ENCODE measurements around the gene FAM53A. TPM values are rescaled to one million over a fixed set of nuclear protein-coding genes. Genes with fewer than 3 reads are reported as not detected.

Gene FAM53A, protein sequence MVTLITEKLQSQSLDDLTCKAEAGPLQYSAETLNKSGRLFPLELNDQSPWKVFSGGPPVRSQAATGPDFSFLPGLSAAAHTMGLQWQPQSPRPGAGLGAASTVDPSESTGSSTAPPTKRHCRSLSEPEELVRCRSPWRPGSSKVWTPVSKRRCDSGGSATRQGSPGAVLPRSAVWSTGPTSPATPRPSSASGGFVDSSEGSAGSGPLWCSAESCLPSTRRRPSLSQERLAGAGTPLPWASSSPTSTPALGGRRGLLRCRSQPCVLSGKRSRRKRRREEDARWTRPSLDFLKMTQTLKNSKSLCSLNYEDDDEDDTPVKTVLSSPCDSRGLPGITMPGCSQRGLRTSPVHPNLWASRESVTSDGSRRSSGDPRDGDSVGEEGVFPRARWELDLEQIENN
- total RNA-seq = 0.57 and 3.6 TPM in 2 replicates

DNA sequence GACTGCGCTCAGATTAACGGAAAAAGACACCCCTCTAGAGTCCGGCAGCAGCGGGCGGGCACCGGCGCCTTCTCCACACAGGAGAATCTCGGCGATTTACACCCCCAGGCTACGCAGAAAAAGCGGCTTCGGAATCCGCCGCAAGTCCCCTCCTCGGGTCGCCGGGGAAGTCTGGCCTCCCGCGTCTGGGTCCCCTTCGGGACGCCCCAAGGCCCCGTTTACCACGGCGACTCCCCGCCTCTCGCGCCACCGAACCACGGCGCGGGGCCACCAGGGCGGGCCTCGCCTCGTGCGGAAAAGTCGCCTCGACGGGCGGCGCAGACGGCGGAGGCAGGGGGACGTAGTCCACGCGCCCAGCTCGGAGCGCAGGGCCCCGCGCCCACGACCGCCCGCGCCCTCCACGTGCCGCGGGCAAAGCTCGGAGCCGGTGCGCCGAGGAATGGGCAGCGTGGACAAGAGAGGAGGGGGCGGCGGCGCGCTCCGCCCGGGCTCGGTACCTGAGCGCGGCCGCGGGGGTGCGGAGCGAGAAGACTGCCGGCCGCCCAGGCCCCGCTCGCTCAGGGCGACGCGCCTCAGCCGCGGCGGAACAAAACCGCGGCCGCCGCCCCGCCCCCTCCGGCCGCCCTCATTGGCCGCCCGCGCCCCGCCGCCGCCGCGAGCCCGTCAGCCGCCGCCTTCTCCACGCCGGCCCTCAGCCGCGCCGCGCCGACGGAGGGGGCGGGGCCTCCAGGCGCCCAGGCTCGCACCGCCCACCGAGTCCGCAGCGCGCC lies at the start of gene FAM53A:
Gene FAM53A, minus strand, starts transcription at position 578 of the 770 bp plus-strand sequence. CDS start 15,572 bp downstream, outside the sequence.

DNA sequence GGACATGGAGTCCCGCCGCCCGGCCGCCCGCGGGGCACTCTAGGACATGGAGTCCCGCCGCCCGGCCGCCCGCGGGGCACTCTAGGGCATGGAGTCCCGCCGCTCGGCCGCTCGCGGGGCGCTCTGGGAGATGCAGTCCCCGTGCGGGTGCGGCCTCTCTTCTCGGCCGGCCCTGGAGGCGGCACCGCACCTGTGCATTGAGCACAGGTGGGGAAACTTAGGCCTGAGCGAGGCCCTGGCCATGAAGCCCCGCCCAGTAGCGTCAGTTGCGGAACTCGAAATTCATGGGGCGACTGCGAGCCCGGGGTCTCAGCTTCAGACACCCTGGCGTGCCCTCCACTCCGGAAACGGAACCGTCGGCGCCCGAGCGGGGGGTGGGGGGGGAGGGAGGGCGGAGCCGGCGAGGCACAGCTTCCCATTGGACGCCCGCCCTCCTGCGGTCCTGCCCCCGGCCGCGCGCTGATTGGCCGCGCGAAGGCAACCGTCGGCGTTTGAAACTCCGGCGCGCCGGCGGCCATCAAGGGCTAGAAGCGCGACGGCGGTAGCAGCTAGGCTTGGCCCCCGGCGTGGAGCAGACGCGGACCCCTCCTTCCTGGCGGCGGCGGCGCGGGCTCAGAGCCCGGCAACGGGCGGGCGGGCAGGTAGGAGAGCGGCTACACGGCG lies 37.0 kb upstream of the FAM53A start, which contains the start of the genes TACC3 and TMEM129:
Gene TACC3, plus strand, starts transcription at position 519 of the 663 bp plus-strand sequence. CDS start 1,901 bp downstream, outside the sequence.
Gene TMEM129, minus strand, starts transcription at position 321 of the 663 bp plus-strand sequence. CDS start 486 bp downstream, outside the sequence.

DNA sequence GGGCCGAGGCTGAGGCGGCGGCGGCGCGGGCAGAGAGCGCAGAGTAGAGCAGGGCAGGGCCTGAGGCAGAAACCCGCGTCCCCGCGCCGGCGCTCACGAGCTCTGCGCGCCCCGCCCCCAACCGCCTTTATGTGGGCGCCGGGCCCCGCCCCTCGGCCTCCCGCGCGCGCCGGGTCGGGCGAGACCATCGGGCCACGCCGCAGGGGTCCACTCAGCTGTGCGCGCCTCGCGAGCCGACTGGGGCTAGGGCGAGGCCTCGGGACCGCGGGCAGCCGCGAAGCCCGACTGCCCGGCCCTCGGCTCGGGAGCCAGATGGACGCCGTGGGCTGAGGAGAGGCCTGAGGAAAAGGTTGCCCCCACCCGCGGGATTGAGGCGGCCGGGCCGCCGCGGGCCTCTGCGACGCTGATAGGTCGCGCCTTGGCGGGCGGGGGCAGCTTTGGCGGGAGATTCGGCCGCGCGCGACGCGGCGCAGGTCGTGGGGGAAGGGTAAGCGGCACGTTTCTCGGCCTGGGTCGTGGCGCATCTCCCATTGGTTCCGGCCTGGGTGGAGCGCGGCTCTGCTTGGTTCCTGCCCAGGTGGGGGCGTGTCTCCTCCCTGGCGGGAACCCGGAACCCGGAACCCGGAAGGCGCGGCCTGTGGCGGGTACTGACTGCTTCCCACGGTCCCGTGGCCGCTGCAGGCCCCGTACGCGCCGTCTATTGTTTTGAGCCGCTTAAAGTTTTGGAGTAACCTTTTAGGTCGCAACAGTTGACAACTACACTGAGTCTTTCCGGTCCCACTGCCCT lies 28.3 kb upstream of the FAM53A start, which contains the start of gene SLBP:
Gene SLBP, minus strand, starts transcription at position 104 of the 787 bp plus-strand sequence. CDS start 131 bp downstream, outside the sequence.

Small RNA genes within 50 kb of the gene (small RNA-seq; reads per million reads assigned to genes)
- gene RF00019 = not detected

Other genes with a start within 250 kb of the FAM53A start
- 69.6 and 98.8 TPM in 2 replicates for gene SLBP, start 28.0 kb upstream of the FAM53A start, total RNA-seq
- 30.6 and 36.9 TPM in 2 replicates for gene TMEM129, start 37.0 kb upstream of the FAM53A start, total RNA-seq
- gene TACC3, start 37.2 kb upstream of the FAM53A start, total RNA-seq = 13.1 and 19.5 TPM in 2 replicates
- gene FGFR3, start 109.0 kb upstream of the FAM53A start, total RNA-seq = 0.33 and 0.38 TPM in 2 replicates
- gene LETM1, start 171.8 kb upstream of the FAM53A start, total RNA-seq = 96.3 and 100 TPM in 2 replicates
- 63.7 and 78.2 TPM in 2 replicates for gene NSD2, start 187.1 kb upstream of the FAM53A start, total RNA-seq